Endothelial cell of umbilical vein (primary cell): Measurements from ENCODE around the gene PTGER4.

Experiments used
- CTCF ChIP-seq, 2 donors: IDR thresholded peaks; 1 replicate in 1 of 2; 2 replicates in 1 of 2; pipeline ENCODE4 v1.5.1; 2011; ENCODE audit warnings: low read length in 2 of 2, mild to moderate bottlenecking in 2 of 2, moderate library complexity in 2 of 2, control low read depth in 1 of 2, inconsistent platforms in 1 of 2, low read depth in 1 of 2; ENCODE audit not compliant: insufficient read depth in 1 of 2; ENCODE audit errors: extremely low read depth in 1 of 2
- EZH2 ChIP-seq: IDR thresholded peaks from 2 replicates; pipeline ENCODE4 v1.6.1; 2012; ENCODE audit warnings: borderline replicate concordance, low read depth, mild to moderate bottlenecking, moderate library complexity, low read length, inconsistent platforms; ENCODE audit not compliant: severe bottlenecking
- FOS ChIP-seq: IDR thresholded peaks from 2 replicates; pipeline ENCODE4 v1.6.1; 2011; ENCODE audit warnings: mild to moderate bottlenecking, low read length, moderate library complexity, borderline replicate concordance; ENCODE audit not compliant: insufficient read depth
- GATA2 ChIP-seq: IDR thresholded peaks from 2 replicates; pipeline ENCODE4 v1.7.0; 2011; ENCODE audit warnings: low read depth, mild to moderate bottlenecking, moderate library complexity, mixed read lengths, low read length; ENCODE audit not compliant: insufficient read length, insufficient read depth
- JUN ChIP-seq: IDR thresholded peaks from 2 replicates; pipeline ENCODE4 v1.6.1; 2011; ENCODE audit warnings: borderline replicate concordance, low read depth; ENCODE audit not compliant: insufficient read length, insufficient read depth
- MAX ChIP-seq: IDR thresholded peaks from 2 replicates; pipeline ENCODE4 v1.6.1; 2011; ENCODE audit not compliant: insufficient read depth, insufficient read length
- MYC ChIP-seq: IDR thresholded peaks from one replicate; pipeline ENCODE4 v1.6.1; 2011; ENCODE audit warnings: mild to moderate bottlenecking, low read depth, low read length
- POLR2A ChIP-seq: IDR thresholded peaks from 2 replicates; pipeline ENCODE4 v1.6.1; 2012; ENCODE audit warnings: low read depth, mild to moderate bottlenecking, control low read depth, low read length
- POLR2AphosphoS5 ChIP-seq: IDR thresholded peaks from 2 replicates; pipeline ENCODE4 v1.6.1; 2012; ENCODE audit warnings: low read depth, mild to moderate bottlenecking, control low read depth, low read length, moderate library complexity; ENCODE audit not compliant: insufficient read depth

- TF ChIP-seq CTCF (IDR thresholded peaks at IDR 0.05; ENCODE audit: extremely low read depth in 1 of 2, insufficient read depth in 1 of 2, low read depth in 1 of 2, low read length in 2 of 2): no peak
- TF ChIP-seq POLR2AphosphoS5: no peak
- no peak for TF ChIP-seq JUN
- TF ChIP-seq POLR2A: no peak
- TF ChIP-seq MAX: no peak
- TF ChIP-seq EZH2: no peak
- no peak for TF ChIP-seq FOS
- TF ChIP-seq MYC: no peak
- TF ChIP-seq GATA2: no peak
Observed at GRCh38 chr5:40634593-40634992, 45.1 kb upstream of the PTGER4 start.
